ENCODE measurements around the gene NEB. TPM values are rescaled to one million over a fixed set of nuclear protein-coding genes. Genes with fewer than 3 reads are reported as not detected.
"Not testable (repeated sequence)": the region's sequence is repeated elsewhere in the genome, so short reads cannot be mapped to it uniquely, and the experiment has no call there.

NEB gene
- total RNA-seq, 2 experiments from 2014 or later: 0.40 to 0.48 TPM

DNA sequence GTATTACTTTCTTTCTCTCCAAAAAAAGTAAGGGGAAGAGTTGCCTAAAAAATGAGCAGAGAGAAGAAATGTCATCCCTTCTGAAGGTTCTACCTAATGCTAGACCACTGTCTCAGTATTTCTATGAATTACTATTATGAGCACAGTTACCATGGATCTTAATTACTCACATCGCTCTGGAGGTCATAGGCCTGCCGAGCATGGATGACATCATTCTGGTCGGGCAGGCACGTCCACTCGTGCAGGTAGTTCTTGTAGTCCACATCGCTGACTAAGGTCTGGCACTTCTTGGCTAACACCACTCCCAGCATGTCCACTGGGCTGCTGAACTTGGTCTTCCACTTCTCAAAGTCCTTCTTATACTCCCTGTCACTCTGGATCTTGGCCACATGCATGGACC, 106.9 kb downstream of the NEB start:
- ChIA-PET POLR2A (no interaction called here), CTCF (interaction anchor here (0.8 kb wide), 1 partner anchor 10 kb away, joined by 4 read pairs; no protein-coding TSS in a partner anchor)
- Mint-ChIP-seq H3K27ac (no peak overlapping the region), H3K27me3 (peaks cover 3% of the 10 kb centered on the region), H3K4me3 (no peak overlapping the region), H3K36me3 (ENCODE audit: low read depth) (no peaks in the 10 kb centered on the region), H3K9me3 (no peaks in the 10 kb centered on the region), H3K4me1 (no peaks in the 10 kb centered on the region)
- no peak for DNase-seq

DNA sequence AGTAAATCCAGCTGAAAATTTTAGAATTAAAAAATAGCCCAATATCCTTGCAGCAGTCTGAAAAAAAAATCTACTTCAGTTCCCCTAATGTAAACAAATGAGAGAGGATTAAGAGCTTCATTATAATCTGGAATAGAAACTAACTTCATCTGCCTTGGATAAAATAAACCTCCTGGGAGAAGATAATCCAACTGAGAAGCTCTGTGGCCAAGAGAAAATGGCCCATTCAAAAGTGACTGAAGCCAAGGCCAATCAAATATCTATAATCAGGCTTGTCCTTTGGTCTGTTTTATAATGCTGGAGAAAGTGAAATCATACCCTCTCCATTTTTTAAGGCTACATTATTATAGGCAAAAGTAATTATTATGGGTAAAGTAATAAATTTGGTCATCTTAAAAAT, 110.0 kb downstream of the NEB start:
- CTCF ChIA-PET: interaction anchor here (0.7 kb wide), 1 partner anchor 164 kb away, joined by 4 read pairs; no protein-coding TSS in a partner anchor
- Mint-ChIP-seq H3K4me3 (no peak overlapping the region), H3K36me3 (ENCODE audit: low read depth) (no peaks in the 10 kb centered on the region), H3K27ac (no peak overlapping the region), H3K27me3 (peaks cover 5% of the 10 kb centered on the region), H3K4me1 (no peaks in the 10 kb centered on the region), H3K9me3 (no peaks in the 10 kb centered on the region)
- POLR2A ChIA-PET: no interaction called here
- DNase-seq: no peak

DNA sequence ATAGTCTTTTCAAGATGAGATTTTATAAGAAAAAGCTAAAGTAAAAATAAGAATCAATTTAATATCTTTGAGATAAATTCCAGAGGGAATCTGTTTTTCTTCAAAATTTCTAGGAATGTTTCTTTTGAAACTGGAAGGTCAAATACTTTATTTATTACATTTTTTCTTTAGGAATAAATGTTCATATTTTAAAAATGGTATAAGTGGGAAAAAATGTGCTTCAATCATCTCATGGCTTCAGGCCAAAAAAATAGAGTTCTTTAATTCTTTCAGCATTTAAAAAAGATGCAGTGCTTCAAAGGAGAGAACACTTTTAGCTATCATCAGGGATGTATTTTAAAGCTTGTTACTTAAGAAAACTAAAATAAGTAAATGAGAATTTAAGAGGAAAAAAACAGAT, 110.6 kb downstream of the NEB start:
- Mint-ChIP-seq H3K27me3 (peaks cover 5% of the 10 kb centered on the region), H3K27ac (no peak overlapping the region), H3K36me3 (ENCODE audit: low read depth) (no peaks in the 10 kb centered on the region), H3K9me3 (no peaks in the 10 kb centered on the region), H3K4me1 (no peaks in the 10 kb centered on the region), H3K4me3 (no peak overlapping the region)
- DNase-seq: no peak
- CTCF ChIA-PET: no interaction called here
- POLR2A ChIA-PET: no interaction called here

DNA sequence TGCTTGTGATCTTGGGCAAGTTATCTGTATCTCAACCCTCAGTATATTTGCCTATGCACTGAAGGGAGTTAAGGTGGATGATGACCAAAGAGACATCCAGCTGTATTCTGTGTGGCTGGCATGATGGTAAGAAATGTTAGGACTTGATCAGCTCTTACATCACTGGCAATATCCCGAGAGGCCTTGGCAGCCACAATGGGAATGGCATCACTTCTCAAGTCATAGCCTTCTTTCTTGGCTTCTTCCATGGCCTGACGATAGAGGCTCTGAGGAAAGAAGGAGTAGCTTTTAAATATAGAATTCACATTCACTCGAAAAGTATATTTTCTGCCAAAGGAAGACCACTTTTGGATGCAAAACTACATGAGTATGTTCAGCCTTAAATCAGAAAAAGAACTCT, 113.5 kb downstream of the NEB start:
- H3K27ac Mint-ChIP-seq: no peak overlapping the region
- ChIA-PET CTCF (no interaction called here), POLR2A (no interaction called here)
- H3K36me3 Mint-ChIP-seq (ENCODE audit: low read depth): no peaks in the 10 kb centered on the region
- no peaks in the 10 kb centered on the region for H3K9me3 Mint-ChIP-seq
- no peak overlapping the region for H3K4me3 Mint-ChIP-seq
- peaks cover 5% of the 10 kb centered on the region for H3K27me3 Mint-ChIP-seq
- DNase-seq: no peak
- no peaks in the 10 kb centered on the region for H3K4me1 Mint-ChIP-seq

DNA sequence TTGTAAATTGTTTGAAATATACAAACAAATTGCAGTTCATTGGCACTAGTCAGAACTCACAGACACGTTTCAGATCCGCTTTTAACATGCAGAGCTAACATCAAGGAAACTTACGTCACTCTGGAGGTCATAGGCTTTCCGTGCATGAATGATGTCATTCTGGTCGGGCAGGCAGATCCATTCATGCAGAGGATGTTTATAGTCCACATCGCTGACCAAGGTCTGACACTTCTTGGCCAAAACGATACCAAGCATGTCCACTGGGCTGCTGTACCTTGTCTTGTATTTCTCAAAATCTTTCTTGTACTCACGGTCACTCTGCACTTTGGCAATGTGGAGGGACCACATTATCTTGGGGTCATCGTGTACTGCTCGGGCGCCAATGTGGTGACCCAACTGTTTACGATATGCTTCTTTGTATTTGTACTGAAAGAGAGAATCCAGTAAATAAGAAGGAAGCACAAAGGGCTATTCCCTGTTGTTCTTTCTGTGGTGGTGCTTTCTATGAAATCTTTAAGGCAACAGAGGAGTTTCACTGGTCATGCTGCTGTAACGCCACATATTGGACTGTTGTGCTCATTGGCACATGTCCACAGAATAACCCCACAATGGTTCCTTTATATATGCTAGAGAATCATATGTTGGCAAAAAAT, 114.8 kb downstream of the NEB start:
- H3K4me1 Mint-ChIP-seq: peaks cover 10% of the 10 kb centered on the region
- CTCF ChIA-PET: no interaction called here
- DNase-seq: no peak

DNA sequence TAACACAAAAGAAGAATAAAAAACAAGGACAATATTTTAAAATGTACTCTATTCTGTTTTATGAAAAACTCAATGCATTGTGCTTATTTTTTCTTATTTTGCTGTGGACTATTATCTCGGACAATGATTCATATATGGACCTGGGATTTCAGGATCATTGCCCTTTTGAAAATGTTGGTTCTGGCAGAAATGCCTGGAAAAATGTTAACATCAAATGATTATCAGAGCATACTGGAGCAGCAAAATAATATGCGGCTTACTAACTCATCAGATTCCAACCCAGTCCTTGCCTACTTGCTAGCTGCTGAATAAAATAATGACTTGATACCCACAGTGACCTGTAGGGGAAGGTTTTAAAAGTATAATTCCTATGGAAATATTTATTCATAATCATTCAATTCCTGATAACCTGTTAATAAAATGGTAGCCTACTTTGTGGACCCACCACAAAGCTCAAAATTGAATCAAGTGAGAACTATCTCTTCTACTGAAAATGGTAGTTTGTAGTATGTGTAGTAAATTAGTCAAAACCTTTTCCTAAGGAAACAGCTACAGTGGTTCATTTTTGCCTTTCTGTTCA, 117.4 kb downstream of the NEB start:
- Mint-ChIP-seq H3K4me1 (peaks cover 15% of the 10 kb centered on the region), H3K9me3 (peaks cover 2% of the 10 kb centered on the region), H3K27ac (no peak overlapping the region), H3K27me3 (peaks cover 2% of the 10 kb centered on the region), H3K4me3 (no peak overlapping the region), H3K36me3 (ENCODE audit: low read depth) (peaks cover 3% of the 10 kb centered on the region)
- POLR2A ChIA-PET: no interaction called here
- CTCF ChIA-PET: no interaction called here
- DNase-seq: no peak

More for the DNA sequence above, 114.8 kb downstream of the NEB start:
- H3K27me3 Mint-ChIP-seq: peaks cover 5% of the 10 kb centered on the region
- H3K9me3 Mint-ChIP-seq: no peaks in the 10 kb centered on the region
- POLR2A ChIA-PET: no interaction called here
- no peak overlapping the region for H3K4me3 Mint-ChIP-seq
- peaks cover under 1% of the 10 kb centered on the region for H3K36me3 Mint-ChIP-seq (ENCODE audit: low read depth)
- no peak overlapping the region for H3K27ac Mint-ChIP-seq

DNA sequence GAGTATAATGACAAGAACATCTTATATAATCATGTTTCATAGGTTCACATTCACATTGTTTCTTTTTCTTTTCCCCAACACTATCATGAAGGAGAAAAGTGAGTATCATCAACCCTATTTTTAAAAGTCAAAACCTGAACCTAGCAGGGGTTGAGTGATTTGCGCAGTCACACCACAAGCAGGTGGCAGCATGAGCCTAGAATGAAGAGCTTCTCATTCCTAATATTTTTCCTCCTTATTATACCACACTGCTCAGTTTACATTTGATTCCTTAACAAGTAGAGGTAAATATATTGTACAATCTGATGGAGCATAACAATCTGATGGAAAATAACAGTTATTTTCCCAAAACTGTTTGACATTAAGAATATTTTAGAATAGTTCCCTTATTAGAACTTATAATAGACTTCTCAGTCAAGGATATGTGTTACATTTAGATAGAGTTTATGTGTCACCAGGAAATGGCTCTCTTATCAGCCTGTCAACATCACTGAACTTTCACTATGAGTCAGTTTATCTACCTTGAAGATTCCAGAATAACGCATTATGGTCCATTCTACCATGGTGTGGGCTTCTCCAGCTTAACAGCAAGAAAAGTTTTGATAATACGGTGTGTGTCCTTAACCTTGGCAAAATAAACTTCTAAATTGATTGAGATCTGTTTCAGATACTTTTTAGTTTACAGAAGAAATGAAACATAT, 119.5 kb downstream of the NEB start:
- Mint-ChIP-seq H3K27me3 (no peaks in the 10 kb centered on the region), H3K36me3 (ENCODE audit: low read depth) (peaks cover 3% of the 10 kb centered on the region), H3K9me3 (peaks cover 2% of the 10 kb centered on the region), H3K27ac (peak overlapping the region; percentile 43), H3K4me1 (peaks cover 15% of the 10 kb centered on the region), H3K4me3 (no peak overlapping the region)
- CTCF ChIA-PET: interaction anchor here (0.9 kb wide), 1 partner anchor 20 kb away, joined by 3 read pairs; no protein-coding TSS in a partner anchor
- DNase-seq: peak; percentile 31
- POLR2A ChIA-PET: no interaction called here

DNA sequence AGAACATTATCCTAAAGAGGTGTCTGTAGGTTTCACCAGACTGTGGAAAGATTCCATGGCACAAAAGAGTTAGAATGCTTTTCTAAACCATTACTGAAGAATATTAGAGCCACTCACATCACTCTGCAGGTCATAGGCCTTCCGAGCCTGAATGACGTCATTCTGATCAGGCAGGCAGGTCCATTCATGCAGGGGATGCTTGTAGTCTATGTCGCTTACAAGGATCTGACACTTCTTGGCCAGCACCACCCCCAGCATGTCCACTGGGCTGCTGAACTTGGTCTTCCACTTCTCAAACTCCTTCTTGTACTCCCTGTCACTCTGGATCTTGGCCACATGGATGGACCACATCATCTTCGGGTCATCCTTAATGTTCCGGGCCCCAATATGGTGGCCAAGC, 120.1 kb downstream of the NEB start:
- Mint-ChIP-seq H3K27ac (no peak overlapping the region), H3K9me3 (peaks cover 2% of the 10 kb centered on the region)
- CTCF ChIA-PET: no interaction called here

DNA sequence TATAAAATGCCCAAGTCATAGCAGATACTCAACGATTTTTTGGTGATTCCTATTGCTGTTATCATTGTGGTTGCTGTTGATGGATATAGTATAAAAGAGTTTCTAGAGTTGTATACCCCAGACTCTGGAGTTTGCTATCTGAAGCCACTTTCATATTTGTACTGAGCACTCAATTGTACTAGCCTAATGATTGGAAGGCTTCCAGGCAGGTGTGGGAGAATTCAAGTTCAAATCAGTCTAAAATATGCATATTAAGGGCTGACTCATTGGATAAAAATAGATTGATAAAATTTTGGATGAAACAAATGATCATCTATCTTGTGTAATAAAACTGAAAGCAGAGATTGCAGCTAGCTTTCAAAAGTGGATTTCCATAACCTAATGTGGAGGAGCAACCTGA, 122.9 kb downstream of the NEB start:
- DNase-seq: no peak
- Mint-ChIP-seq H3K4me1 (peaks cover 15% of the 10 kb centered on the region), H3K36me3 (ENCODE audit: low read depth) (peaks cover 3% of the 10 kb centered on the region), H3K9me3 (peaks cover 2% of the 10 kb centered on the region), H3K27ac (no peak overlapping the region), H3K4me3 (no peak overlapping the region), H3K27me3 (no peaks in the 10 kb centered on the region)
- ChIA-PET POLR2A (no interaction called here), CTCF (no interaction called here)

More for the DNA sequence above, 120.1 kb downstream of the NEB start:
- DNase-seq: no peak
- POLR2A ChIA-PET: no interaction called here
- Mint-ChIP-seq H3K27me3 (no peaks in the 10 kb centered on the region), H3K36me3 (ENCODE audit: low read depth) (peaks cover 3% of the 10 kb centered on the region), H3K4me3 (no peak overlapping the region), H3K4me1 (peaks cover 15% of the 10 kb centered on the region)

DNA sequence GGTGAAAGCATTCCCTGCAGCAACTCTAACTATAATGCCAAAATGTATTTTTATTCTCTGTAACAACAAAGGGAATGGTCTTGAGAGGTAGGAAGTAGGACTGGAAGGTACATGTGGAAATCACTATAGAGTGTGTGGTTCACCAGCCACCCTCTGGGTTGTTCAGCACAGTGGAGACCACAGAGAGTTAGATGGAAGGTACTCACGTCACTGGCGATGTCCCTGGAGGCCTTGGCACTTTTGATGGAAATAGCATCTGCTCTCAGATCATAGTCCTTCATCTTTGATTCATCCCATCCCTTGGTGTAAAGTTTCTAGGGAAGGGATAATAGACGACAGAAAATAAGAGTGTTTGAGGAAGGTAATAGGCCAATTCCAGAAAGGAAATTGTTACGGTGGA, 124.0 kb downstream of the NEB start:
- H3K27ac Mint-ChIP-seq: no peak overlapping the region
- H3K36me3 Mint-ChIP-seq (ENCODE audit: low read depth): peaks cover 3% of the 10 kb centered on the region
- H3K27me3 Mint-ChIP-seq: no peaks in the 10 kb centered on the region
- no peak for DNase-seq
- ChIA-PET POLR2A (no interaction called here), CTCF (no interaction called here)
- H3K9me3 Mint-ChIP-seq: peaks cover 2% of the 10 kb centered on the region
- H3K4me1 Mint-ChIP-seq: peaks cover 13% of the 10 kb centered on the region
- no peak overlapping the region for H3K4me3 Mint-ChIP-seq

DNA sequence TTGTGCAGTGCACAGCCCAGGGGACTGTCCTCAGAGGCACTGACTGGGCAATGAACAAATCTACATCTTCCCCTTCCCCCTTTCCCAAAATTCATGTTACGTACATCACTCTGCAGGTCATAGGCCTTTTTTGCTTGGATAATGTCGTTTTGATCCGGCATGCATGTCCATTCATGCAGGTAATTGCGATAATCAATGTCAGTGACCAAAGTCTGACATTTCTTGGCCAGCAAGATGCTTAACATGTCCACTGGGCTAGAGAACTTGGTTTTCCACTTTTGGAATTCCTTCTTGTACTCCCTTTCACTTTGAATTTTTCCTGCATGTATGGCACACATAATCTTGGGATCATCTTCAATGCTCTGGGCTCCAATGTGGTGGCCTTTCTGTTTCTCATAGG, 124.6 kb downstream of the NEB start:
- no peak overlapping the region for H3K4me3 Mint-ChIP-seq
- CTCF ChIA-PET: no interaction called here
- H3K27me3 Mint-ChIP-seq: no peaks in the 10 kb centered on the region
- POLR2A ChIA-PET: no interaction called here
- no peak overlapping the region for H3K27ac Mint-ChIP-seq
- peaks cover 3% of the 10 kb centered on the region for H3K36me3 Mint-ChIP-seq (ENCODE audit: low read depth)
- no peak for DNase-seq
- H3K9me3 Mint-ChIP-seq: peaks cover 2% of the 10 kb centered on the region
- peaks cover 7% of the 10 kb centered on the region for H3K4me1 Mint-ChIP-seq

DNA sequence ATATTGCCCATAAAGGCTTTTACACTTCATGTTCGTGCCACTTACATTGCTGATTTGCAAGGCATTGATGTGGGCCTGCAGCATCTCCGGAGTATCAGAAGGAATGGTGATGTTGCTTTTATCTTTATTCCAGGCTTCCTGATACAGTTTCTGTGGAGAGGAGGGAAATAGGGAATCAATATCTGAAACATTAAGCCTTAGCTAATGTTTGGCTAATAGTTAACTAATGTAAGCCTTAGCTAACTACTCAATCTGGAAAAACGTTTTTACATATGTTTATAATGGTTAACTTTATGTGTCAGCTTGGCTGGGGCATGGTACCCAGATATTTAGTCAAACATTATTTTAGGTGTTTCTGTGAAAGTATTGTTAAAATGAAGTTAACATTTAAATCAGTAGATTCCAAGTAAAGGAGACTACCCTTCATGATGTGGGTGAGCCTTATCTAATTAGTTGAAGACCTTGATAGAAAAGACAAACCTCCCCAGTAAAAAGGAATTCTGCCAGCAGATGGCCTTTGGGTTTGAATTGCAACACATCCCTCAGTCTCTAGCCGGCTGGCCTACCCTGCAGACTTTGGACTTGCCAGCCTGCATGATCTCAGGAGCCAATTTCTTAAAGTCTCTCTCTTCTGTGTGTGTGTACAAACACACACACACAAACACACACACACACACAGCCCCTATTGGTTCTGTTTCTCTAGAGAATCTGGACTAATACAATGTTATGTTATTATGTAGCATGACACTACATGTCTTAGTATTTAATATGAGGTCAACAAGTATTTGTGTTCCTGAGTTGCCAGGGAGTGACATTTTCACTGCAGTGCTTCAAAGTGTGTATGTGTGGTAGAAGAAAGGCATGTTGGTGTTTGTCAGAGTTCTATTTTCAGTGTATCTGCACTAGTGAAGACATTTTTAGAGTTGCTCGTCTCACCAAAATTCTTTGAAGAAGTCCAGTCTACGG, 126.5 kb downstream of the NEB start:
- H3K36me3 Mint-ChIP-seq (ENCODE audit: low read depth); POLR2A ChIA-PET; H3K27ac Mint-ChIP-seq; H3K9me3 Mint-ChIP-seq; CTCF ChIA-PET; H3K4me1 Mint-ChIP-seq; H3K4me3 Mint-ChIP-seq; H3K27me3 Mint-ChIP-seq; DNase-seq: not testable (repeated sequence)

DNA sequence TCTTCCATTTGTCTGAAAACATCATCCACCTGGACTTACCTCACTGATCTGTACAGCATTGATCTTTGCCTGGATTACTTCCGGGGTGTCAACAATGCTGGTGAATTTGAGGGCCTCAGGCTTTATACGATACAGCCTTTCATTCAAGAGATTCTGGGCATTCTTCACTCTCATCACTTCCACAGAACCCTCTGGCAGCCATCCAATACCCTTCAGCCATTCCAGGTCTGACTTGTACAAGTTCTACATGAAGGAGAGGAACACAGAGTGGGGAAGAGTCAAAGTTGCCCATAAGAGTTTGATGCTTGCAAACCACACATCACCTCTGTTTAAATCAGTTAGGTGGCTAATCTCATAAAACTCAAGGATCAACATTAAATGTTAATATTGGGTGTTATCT, 130.7 kb downstream of the NEB start:
- CTCF ChIA-PET; H3K36me3 Mint-ChIP-seq (ENCODE audit: low read depth): not testable (repeated sequence)

More for the DNA sequence above, 130.7 kb downstream of the NEB start:
- H3K27me3 Mint-ChIP-seq, POLR2A ChIA-PET, DNase-seq, H3K4me1 Mint-ChIP-seq, H3K9me3 Mint-ChIP-seq, H3K27ac Mint-ChIP-seq, H3K4me3 Mint-ChIP-seq: not testable (repeated sequence)
